ENCODE measurements around the gene TKTL1. TPM values are rescaled to one million over a fixed set of nuclear protein-coding genes. Genes with fewer than 3 reads are reported as not detected.
A peak's percentile ranks its signal among the peaks of the same experiment; 100 is the strongest.

Gene TKTL1
- total and polyA plus RNA-seq, 3 experiments from 2014 or later: 0.18 to 8.7 TPM; not detected in 1

GRCh38 chrX:154325541-154325940, 29.9 kb downstream of the TKTL1 start:
- ChIA-PET POLR2A (no interaction called here), CTCF (no interaction called here)
- peaks cover 40 to 53% (median 46%) of the 10 kb centered on the region in 3 donors for H3K4me1 Mint-ChIP-seq
- Histone ChIP-seq H3K9me3 (ENCODE audit: low read length) (no peaks in the 10 kb centered on the region), H3K36me3 (ENCODE audit: insufficient read depth, low read length) (no peaks in the 10 kb centered on the region), H3K4me1 (ENCODE audit: insufficient read depth, low read length) (peaks cover 47% of the 10 kb centered on the region), H3K27me3 (ENCODE audit: insufficient read depth, low read length, poor library complexity, severe bottlenecking) (no peaks in the 10 kb centered on the region), H3K4me3 (ENCODE audit: low read length) (no peak overlapping the region), H3K27ac (ENCODE audit: low read depth, low read length) (no peak overlapping the region)
- H3K27ac Mint-ChIP-seq: peak overlapping the region in 6 of 8 donors; percentile 20 to 82 (median 78)
- H3K4me3 Mint-ChIP-seq: no peak overlapping the region
- no peaks in the 10 kb centered on the region for H3K36me3 Mint-ChIP-seq
- peaks cover 0 to 5% of the 10 kb centered on the region in 2 donors for H3K27me3 Mint-ChIP-seq
- DNase-seq: no peak
- H3K9me3 Mint-ChIP-seq: no peaks in the 10 kb centered on the region

GRCh38 chrX:154327038-154327820, 31.6 kb downstream of the TKTL1 start:
- no peaks in the 10 kb centered on the region for H3K9me3 Mint-ChIP-seq
- peak overlapping the region; percentile 3 for H3K27ac ChIP-seq (ENCODE audit: low read depth, low read length)

GRCh38 chrX:154328646-154329045, 33.1 kb downstream of the TKTL1 start:
- Mint-ChIP-seq H3K4me1 (peaks cover 31 to 41% (median 34%) of the 10 kb centered on the region in 3 donors), H3K36me3 (no peaks in the 10 kb centered on the region), H3K4me3 (peak overlapping the region in 3 of 7 donors; percentile 37 to 59 (median 38)), H3K9me3 (no peaks in the 10 kb centered on the region), H3K27ac (peak overlapping the region in 7 of 8 donors; percentile 32 to 86 (median 68)), H3K27me3 (peaks cover 0 to 3% of the 10 kb centered on the region in 2 donors)
- no peaks in the 10 kb centered on the region for H3K27me3 ChIP-seq (ENCODE audit: insufficient read depth, low read length, poor library complexity, severe bottlenecking)
- DNase-seq: no peak
- CTCF ChIA-PET: no interaction called here
- no peak overlapping the region for H3K4me3 ChIP-seq (ENCODE audit: low read length)
- no peaks in the 10 kb centered on the region for H3K36me3 ChIP-seq (ENCODE audit: insufficient read depth, low read length)
- no peaks in the 10 kb centered on the region for H3K9me3 ChIP-seq (ENCODE audit: low read length)
- H3K4me1 ChIP-seq (ENCODE audit: insufficient read depth, low read length): peaks cover 45% of the 10 kb centered on the region
- H3K27ac ChIP-seq (ENCODE audit: low read depth, low read length): no peak overlapping the region
- POLR2A ChIA-PET: interaction anchor here (0.6 kb wide), 1 partner anchor 99 kb away, joined by 7 read pairs; no protein-coding TSS in a partner anchor

More at GRCh38 chrX:154327038-154327820, 31.6 kb downstream of the TKTL1 start:
- peak overlapping the region; percentile 56 to 79 (median 65) for H3K4me3 Mint-ChIP-seq
- no peaks in the 10 kb centered on the region for H3K36me3 Mint-ChIP-seq
- POLR2A ChIA-PET: interaction anchor here (0.5 kb wide), 1 partner anchor 85 kb away, joined by 4 read pairs; no protein-coding TSS in a partner anchor
- CTCF ChIA-PET: interaction anchor here (0.9 to 1.2 kb wide), 2 partner anchors 46 to 232 kb away, joined by 3 read pairs; no protein-coding TSS in a partner anchor
- no peaks in the 10 kb centered on the region for H3K36me3 ChIP-seq (ENCODE audit: insufficient read depth, low read length)
- H3K27ac Mint-ChIP-seq: peak overlapping the region; percentile 79 to 90 (median 88)
- H3K4me3 ChIP-seq (ENCODE audit: low read length): peak overlapping the region; percentile 46
- H3K9me3 ChIP-seq (ENCODE audit: low read length): no peaks in the 10 kb centered on the region
- peaks cover 0 to 3% of the 10 kb centered on the region in 2 donors for H3K27me3 Mint-ChIP-seq
- H3K27me3 ChIP-seq (ENCODE audit: insufficient read depth, low read length, poor library complexity, severe bottlenecking): no peaks in the 10 kb centered on the region
- DNase-seq: peak in 3 of 5 donors; percentile 51 to 64 (median 60)
- H3K4me1 Mint-ChIP-seq: peaks cover 31 to 41% (median 33%) of the 10 kb centered on the region in 3 donors
- peaks cover 42% of the 10 kb centered on the region for H3K4me1 ChIP-seq (ENCODE audit: insufficient read depth, low read length)

DNA sequence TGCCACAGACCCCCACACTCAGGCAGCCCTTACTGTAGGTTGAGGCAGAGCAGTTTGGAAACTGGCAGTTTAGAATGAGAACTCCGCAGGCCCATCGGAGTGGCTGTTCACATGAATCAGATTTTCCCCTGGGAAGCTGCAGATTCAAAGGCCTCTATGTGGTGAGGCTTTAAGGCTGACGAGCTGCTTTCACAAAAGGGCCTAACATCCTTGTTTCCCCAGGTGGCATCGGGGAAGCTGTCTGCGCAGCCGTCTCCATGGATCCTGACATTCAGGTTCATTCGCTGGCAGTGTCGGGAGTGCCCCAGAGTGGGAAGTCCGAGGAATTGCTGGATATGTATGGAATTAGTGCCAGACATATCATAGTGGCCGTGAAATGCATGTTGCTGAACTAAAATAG, 33.7 kb downstream of the TKTL1 start:
- no peak overlapping the region for H3K4me3 Mint-ChIP-seq
- peaks cover 0 to 5% of the 10 kb centered on the region in 2 donors for H3K27me3 Mint-ChIP-seq
- H3K4me1 Mint-ChIP-seq: peaks cover 38 to 48% (median 41%) of the 10 kb centered on the region in 3 donors
- no peaks in the 10 kb centered on the region for H3K9me3 Mint-ChIP-seq
- POLR2A ChIA-PET: interaction anchor here (0.6 kb wide), 1 partner anchor 98 kb away, joined by 7 read pairs; no protein-coding TSS in a partner anchor
- no peaks in the 10 kb centered on the region for H3K36me3 ChIP-seq (ENCODE audit: insufficient read depth, low read length)
- peak overlapping the region in 1 of 8 donors; percentile 75 for H3K27ac Mint-ChIP-seq
- DNase-seq: no peak
- CTCF ChIA-PET: interaction anchor here (1.7 kb wide), 1 partner anchor 21 kb away, joined by 6 read pairs; no protein-coding TSS in a partner anchor
- peaks cover 51% of the 10 kb centered on the region for H3K4me1 ChIP-seq (ENCODE audit: insufficient read depth, low read length)
- no peak overlapping the region for H3K27ac ChIP-seq (ENCODE audit: low read depth, low read length)
- H3K4me3 ChIP-seq (ENCODE audit: low read length): no peak overlapping the region
- no peaks in the 10 kb centered on the region for H3K9me3 ChIP-seq (ENCODE audit: low read length)
- no peaks in the 10 kb centered on the region for H3K36me3 Mint-ChIP-seq
- no peaks in the 10 kb centered on the region for H3K27me3 ChIP-seq (ENCODE audit: insufficient read depth, low read length, poor library complexity, severe bottlenecking)

- peaks cover 30% of the 10 kb centered on the region for H3K4me1 ChIP-seq (ENCODE audit: insufficient read depth, low read length)
- H3K27ac Mint-ChIP-seq: no peak overlapping the region
- H3K27me3 Mint-ChIP-seq: peaks cover 0 to 3% of the 10 kb centered on the region in 2 donors
Measured at GRCh38 chrX:154332561-154332960, 37.0 kb downstream of the TKTL1 start.

DNA sequence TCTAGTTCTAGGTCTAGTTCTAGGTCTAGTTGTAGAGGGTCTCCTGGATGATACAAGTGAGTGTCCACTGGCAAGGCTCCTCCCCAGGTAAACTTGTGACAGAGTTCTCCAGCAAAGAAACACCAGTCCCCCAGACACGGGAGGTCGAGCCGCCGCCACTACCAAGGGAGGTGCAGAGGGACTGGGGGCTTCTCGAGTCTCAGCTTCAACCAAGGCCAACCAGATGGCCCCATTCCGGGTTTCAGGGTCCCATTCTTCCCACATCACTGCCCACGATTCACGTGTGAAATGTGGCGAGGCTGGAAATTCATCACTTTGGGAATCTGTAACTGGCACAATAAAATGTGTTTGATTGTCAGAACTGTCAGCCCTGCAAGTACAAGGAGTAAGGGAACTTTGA, 37.5 kb downstream of the TKTL1 start:
- Histone ChIP-seq H3K27me3 (ENCODE audit: insufficient read depth, low read length, poor library complexity, severe bottlenecking) (no peaks in the 10 kb centered on the region), H3K9me3 (ENCODE audit: low read length) (no peaks in the 10 kb centered on the region), H3K36me3 (ENCODE audit: insufficient read depth, low read length) (no peaks in the 10 kb centered on the region), H3K27ac (ENCODE audit: low read depth, low read length) (no peak overlapping the region), H3K4me3 (ENCODE audit: low read length) (no peak overlapping the region), H3K4me1 (ENCODE audit: insufficient read depth, low read length) (peaks cover 25% of the 10 kb centered on the region)
- H3K4me1 Mint-ChIP-seq: peaks cover 13 to 22% (median 20%) of the 10 kb centered on the region in 3 donors
- peaks cover 0 to 3% of the 10 kb centered on the region in 2 donors for H3K27me3 Mint-ChIP-seq
- ChIA-PET CTCF (interaction anchor here (1.6 kb wide), 1 partner anchor 11 kb away, joined by 4 read pairs; no protein-coding TSS in a partner anchor), POLR2A (no interaction called here)
- no peak for DNase-seq
- no peaks in the 10 kb centered on the region for H3K36me3 Mint-ChIP-seq
- no peak overlapping the region for H3K4me3 Mint-ChIP-seq
- H3K27ac Mint-ChIP-seq: peak overlapping the region in 2 of 8 donors; percentile 74 to 88
- no peaks in the 10 kb centered on the region for H3K9me3 Mint-ChIP-seq

More at GRCh38 chrX:154332561-154332960, 37.0 kb downstream of the TKTL1 start:
- Mint-ChIP-seq H3K4me1 (peaks cover 18 to 27% (median 25%) of the 10 kb centered on the region in 3 donors), H3K36me3 (no peaks in the 10 kb centered on the region), H3K4me3 (no peak overlapping the region), H3K9me3 (no peaks in the 10 kb centered on the region)
- no peak for DNase-seq
- H3K27ac ChIP-seq (ENCODE audit: low read depth, low read length): no peak overlapping the region
- POLR2A ChIA-PET: no interaction called here
- H3K27me3 ChIP-seq (ENCODE audit: insufficient read depth, low read length, poor library complexity, severe bottlenecking): no peaks in the 10 kb centered on the region
- no peaks in the 10 kb centered on the region for H3K9me3 ChIP-seq (ENCODE audit: low read length)
- CTCF ChIA-PET: interaction anchor here (1.6 kb wide), 1 partner anchor 10 kb away, joined by 4 read pairs; no protein-coding TSS in a partner anchor
- no peak overlapping the region for H3K4me3 ChIP-seq (ENCODE audit: low read length)
- no peaks in the 10 kb centered on the region for H3K36me3 ChIP-seq (ENCODE audit: insufficient read depth, low read length)

DNA sequence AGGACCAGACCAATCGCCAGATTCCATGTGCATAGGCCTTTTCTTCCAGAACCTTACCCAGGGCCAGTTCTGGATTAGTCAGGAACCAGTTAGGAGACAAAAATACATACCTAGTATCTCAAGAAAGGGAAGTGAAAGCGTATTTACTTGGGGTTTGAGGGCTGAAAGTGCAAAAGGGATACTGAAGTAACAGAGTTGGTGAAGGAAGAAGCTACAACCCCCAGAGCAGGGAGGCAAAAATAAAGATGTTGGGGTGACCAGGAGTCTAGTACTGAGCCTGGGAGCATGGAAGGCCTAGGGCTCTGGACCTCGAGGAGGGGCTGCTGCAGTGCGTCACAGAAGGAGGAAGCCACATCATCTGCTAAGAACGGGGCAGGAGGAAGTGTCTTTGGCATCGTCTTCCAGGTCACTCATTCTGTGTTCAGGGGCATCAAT, 38.3 kb downstream of the TKTL1 start:
- Histone ChIP-seq H3K27me3 (ENCODE audit: insufficient read depth, low read length, poor library complexity, severe bottlenecking) (no peaks in the 10 kb centered on the region), H3K4me3 (ENCODE audit: low read length) (no peak overlapping the region), H3K27ac (ENCODE audit: low read depth, low read length) (no peak overlapping the region), H3K36me3 (ENCODE audit: insufficient read depth, low read length) (no peaks in the 10 kb centered on the region), H3K4me1 (ENCODE audit: insufficient read depth, low read length) (peaks cover 20% of the 10 kb centered on the region), H3K9me3 (ENCODE audit: low read length) (no peaks in the 10 kb centered on the region)
- DNase-seq: no peak
- H3K9me3 Mint-ChIP-seq: no peaks in the 10 kb centered on the region
- H3K27ac Mint-ChIP-seq: peak overlapping the region in 4 of 8 donors; percentile 18 to 77 (median 65)
- peaks cover 0 to 3% of the 10 kb centered on the region in 2 donors for H3K27me3 Mint-ChIP-seq
- no peaks in the 10 kb centered on the region for H3K36me3 Mint-ChIP-seq
- peak overlapping the region in 2 of 7 donors; percentile 21 to 59 for H3K4me3 Mint-ChIP-seq
- ChIA-PET POLR2A (no interaction called here), CTCF (interaction anchor here (1.6 kb wide), 1 partner anchor 11 kb away, joined by 4 read pairs; no protein-coding TSS in a partner anchor)
- H3K4me1 Mint-ChIP-seq: peaks cover 10 to 16% (median 14%) of the 10 kb centered on the region in 3 donors

DNA sequence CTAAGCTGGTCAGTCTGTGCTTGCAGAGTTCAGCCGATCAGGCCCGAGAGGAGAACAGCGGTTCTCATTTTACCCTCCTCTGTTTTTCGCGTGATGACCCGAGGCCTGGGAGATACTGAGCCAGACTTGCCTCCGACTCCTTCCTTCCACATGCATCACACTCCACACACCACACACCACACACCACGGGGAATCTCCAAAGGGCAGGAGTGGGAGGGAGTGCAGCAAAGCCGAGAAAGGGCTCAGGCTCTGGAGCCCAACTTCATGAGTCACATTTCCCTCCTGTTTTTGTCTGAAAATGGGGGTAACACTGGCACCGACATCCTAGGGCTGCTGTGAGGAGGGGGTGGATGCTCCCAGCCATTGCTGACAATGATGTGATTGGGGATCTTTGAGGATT, 38.9 kb downstream of the TKTL1 start:
- no peak overlapping the region for H3K4me3 Mint-ChIP-seq
- ChIA-PET POLR2A (no interaction called here), CTCF (no interaction called here)
- no peak overlapping the region for H3K4me3 ChIP-seq (ENCODE audit: low read length)
- no peaks in the 10 kb centered on the region for H3K36me3 Mint-ChIP-seq
- H3K36me3 ChIP-seq (ENCODE audit: insufficient read depth, low read length): no peaks in the 10 kb centered on the region
- no peak for DNase-seq
- no peak overlapping the region for H3K27ac ChIP-seq (ENCODE audit: low read depth, low read length)
- peaks cover 14% of the 10 kb centered on the region for H3K4me1 ChIP-seq (ENCODE audit: insufficient read depth, low read length)
- peaks cover 0 to 3% of the 10 kb centered on the region in 2 donors for H3K27me3 Mint-ChIP-seq
- H3K27me3 ChIP-seq (ENCODE audit: insufficient read depth, low read length, poor library complexity, severe bottlenecking): no peaks in the 10 kb centered on the region
- H3K9me3 ChIP-seq (ENCODE audit: low read length): no peaks in the 10 kb centered on the region
- H3K27ac Mint-ChIP-seq: peak overlapping the region in 4 of 8 donors; percentile 13 to 87 (median 68)
- no peaks in the 10 kb centered on the region for H3K9me3 Mint-ChIP-seq
- H3K4me1 Mint-ChIP-seq: peaks cover 10 to 14% (median 11%) of the 10 kb centered on the region in 3 donors

Measured in CD8-positive, alpha-beta memory T cell (primary cell).